ENCODE data around the gene ARPC5. TPM values are rescaled to one million over a fixed set of nuclear protein-coding genes. Genes with fewer than 3 reads are reported as not detected.
A peak's percentile ranks its signal among the peaks of the same experiment; 100 is the strongest.

The ARPC5 gene
- total and polyA plus RNA-seq, 10 of the 15 experiments (the other 5 are each of a cell fraction or from before 2014, with no cell fraction given), result 238 to 784 (median 309) TPM

DNA sequence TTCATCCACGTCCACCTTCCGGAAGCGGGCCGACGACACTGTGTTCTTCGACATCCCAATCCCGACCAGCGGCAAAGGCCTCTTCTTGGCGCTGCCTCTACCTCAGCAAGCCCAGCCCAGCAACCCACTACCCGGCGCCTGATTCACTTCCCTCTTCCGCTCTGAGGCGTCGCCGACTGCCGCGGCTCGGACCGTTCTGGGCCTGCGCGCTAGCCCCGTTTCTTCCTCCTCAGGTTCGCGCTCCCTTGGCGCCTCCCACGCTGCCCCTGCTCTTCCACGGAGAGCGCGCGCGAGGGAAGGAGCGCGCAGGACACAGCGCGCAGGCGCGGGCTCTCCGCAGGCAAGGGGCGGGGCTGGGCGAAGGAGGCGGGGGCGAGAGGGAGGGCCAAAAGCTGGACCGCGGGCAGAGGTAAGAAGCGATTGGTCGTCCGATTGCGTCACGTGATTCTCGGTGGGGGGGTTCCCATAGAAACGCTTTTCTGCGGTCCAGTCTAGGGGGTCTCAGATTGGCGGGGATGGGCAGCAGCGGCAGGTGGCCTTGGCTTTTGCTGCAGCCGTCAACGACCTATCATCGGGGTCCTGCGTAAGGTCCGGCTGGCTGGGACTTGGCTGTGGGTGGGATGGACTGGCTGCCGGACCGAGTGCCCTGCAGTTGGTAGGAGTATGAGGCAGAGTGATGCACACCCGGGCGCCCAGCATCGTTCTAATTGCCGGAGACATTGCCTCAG is at the start of gene ARPC5 (continued):
- TF ChIP-seq, protein P1, sequence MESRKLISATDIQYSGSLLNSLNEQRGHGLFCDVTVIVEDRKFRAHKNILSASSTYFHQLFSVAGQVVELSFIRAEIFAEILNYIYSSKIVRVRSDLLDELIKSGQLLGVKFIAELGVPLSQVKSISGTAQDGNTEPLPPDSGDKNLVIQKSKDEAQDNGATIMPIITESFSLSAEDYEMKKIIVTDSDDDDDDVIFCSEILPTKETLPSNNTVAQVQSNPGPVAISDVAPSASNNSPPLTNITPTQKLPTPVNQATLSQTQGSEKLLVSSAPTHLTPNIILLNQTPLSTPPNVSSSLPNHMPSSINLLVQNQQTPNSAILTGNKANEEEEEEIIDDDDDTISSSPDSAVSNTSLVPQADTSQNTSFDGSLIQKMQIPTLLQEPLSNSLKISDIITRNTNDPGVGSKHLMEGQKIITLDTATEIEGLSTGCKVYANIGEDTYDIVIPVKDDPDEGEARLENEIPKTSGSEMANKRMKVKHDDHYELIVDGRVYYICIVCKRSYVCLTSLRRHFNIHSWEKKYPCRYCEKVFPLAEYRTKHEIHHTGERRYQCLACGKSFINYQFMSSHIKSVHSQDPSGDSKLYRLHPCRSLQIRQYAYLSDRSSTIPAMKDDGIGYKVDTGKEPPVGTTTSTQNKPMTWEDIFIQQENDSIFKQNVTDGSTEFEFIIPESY (IDR thresholded peaks at IDR 0.05), result no peak
- TF ChIP-seq, protein P2, sequence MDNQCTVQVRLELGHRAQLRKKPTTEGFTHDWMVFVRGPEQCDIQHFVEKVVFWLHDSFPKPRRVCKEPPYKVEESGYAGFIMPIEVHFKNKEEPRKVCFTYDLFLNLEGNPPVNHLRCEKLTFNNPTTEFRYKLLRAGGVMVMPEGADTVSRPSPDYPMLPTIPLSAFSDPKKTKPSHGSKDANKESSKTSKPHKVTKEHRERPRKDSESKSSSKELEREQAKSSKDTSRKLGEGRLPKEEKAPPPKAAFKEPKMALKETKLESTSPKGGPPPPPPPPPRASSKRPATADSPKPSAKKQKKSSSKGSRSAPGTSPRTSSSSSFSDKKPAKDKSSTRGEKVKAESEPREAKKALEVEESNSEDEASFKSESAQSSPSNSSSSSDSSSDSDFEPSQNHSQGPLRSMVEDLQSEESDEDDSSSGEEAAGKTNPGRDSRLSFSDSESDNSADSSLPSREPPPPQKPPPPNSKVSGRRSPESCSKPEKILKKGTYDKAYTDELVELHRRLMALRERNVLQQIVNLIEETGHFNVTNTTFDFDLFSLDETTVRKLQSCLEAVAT (IDR thresholded peaks at IDR 0.05), result peak; percentile 35; the same call in 1 of the 2 replicates
- peak; percentile 93 for TF ChIP-seq POLR2A (IDR thresholded peaks at IDR 0.05; ENCODE audit: low read depth, low read length)
- TF ChIP-seq POLR2AphosphoS5 (IDR thresholded peaks at IDR 0.05; ENCODE audit: low read length), result peak; percentile 97
- TF ChIP-seq SP1 (IDR thresholded peaks at IDR 0.05; ENCODE audit: low read depth, low read length), result no peak
- no peak for TF ChIP-seq FOXK2 (IDR thresholded peaks at IDR 0.05)
- TF ChIP-seq CHD2 (IDR thresholded peaks at IDR 0.05; ENCODE audit: borderline replicate concordance, low read depth, low read length), result 0 out of 2 replicates have a peak, but pooled peaks have one; percentile 12
- no peak for TF ChIP-seq CBX5 (IDR thresholded peaks at IDR 0.05; ENCODE audit: low read depth)
- TF ChIP-seq MXI1 (IDR thresholded peaks at IDR 0.05; ENCODE audit: low read depth, low read length), result no peak; the same call in 1 of the 2 replicates
- TF ChIP-seq RBBP5 (conservative IDR thresholded peaks at IDR 0.05), result no peak
- TF ChIP-seq, protein P3, sequence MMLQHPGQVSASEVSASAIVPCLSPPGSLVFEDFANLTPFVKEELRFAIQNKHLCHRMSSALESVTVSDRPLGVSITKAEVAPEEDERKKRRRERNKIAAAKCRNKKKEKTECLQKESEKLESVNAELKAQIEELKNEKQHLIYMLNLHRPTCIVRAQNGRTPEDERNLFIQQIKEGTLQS (IDR thresholded peaks at IDR 0.05; ENCODE audit: borderline replicate concordance, extremely low read depth, low read depth, low read length), result peak; percentile 81; the same call in 1 of the 2 replicates
- no peak for TF ChIP-seq KAT2A (conservative IDR thresholded peaks at IDR 0.05; ENCODE audit: control insufficient read depth, low read depth, low read length)
- TF ChIP-seq, protein P4, sequence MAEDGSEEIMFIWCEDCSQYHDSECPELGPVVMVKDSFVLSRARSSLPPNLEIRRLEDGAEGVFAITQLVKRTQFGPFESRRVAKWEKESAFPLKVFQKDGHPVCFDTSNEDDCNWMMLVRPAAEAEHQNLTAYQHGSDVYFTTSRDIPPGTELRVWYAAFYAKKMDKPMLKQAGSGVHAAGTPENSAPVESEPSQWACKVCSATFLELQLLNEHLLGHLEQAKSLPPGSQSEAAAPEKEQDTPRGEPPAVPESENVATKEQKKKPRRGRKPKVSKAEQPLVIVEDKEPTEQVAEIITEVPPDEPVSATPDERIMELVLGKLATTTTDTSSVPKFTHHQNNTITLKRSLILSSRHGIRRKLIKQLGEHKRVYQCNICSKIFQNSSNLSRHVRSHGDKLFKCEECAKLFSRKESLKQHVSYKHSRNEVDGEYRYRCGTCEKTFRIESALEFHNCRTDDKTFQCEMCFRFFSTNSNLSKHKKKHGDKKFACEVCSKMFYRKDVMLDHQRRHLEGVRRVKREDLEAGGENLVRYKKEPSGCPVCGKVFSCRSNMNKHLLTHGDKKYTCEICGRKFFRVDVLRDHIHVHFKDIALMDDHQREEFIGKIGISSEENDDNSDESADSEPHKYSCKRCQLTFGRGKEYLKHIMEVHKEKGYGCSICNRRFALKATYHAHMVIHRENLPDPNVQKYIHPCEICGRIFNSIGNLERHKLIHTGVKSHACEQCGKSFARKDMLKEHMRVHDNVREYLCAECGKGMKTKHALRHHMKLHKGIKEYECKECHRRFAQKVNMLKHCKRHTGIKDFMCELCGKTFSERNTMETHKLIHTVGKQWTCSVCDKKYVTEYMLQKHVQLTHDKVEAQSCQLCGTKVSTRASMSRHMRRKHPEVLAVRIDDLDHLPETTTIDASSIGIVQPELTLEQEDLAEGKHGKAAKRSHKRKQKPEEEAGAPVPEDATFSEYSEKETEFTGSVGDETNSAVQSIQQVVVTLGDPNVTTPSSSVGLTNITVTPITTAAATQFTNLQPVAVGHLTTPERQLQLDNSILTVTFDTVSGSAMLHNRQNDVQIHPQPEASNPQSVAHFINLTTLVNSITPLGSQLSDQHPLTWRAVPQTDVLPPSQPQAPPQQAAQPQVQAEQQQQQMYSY (CRISPR knock-in tag; IDR thresholded peaks at IDR 0.05), result no peak
- TF ChIP-seq ETV6 (conservative IDR thresholded peaks at IDR 0.05 in 1 of 2, IDR thresholded peaks at IDR 0.05 in 1 of 2; ENCODE audit: borderline replicate concordance in 1 of 2, low read depth in 1 of 2), result no peak
- no peak for TF ChIP-seq ZSCAN29 (IDR thresholded peaks at IDR 0.05)
- TF ChIP-seq CREB1 (IDR thresholded peaks at IDR 0.05; ENCODE audit: low read depth), result peak; percentile 49; the same call in 1 of the 2 replicates
- TF ChIP-seq RUNX3 (IDR thresholded peaks at IDR 0.05; ENCODE audit: low read length), result peak; percentile 72
- TF ChIP-seq, protein P5, sequence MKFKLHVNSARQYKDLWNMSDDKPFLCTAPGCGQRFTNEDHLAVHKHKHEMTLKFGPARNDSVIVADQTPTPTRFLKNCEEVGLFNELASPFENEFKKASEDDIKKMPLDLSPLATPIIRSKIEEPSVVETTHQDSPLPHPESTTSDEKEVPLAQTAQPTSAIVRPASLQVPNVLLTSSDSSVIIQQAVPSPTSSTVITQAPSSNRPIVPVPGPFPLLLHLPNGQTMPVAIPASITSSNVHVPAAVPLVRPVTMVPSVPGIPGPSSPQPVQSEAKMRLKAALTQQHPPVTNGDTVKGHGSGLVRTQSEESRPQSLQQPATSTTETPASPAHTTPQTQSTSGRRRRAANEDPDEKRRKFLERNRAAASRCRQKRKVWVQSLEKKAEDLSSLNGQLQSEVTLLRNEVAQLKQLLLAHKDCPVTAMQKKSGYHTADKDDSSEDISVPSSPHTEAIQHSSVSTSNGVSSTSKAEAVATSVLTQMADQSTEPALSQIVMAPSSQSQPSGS (IDR thresholded peaks at IDR 0.05; ENCODE audit: low read length), result no peak
- no peak for TF ChIP-seq STAT3 (IDR thresholded peaks at IDR 0.05; ENCODE audit: low read depth, low read length)
- no peak for TF ChIP-seq NFXL1 (IDR thresholded peaks at IDR 0.05; ENCODE audit: borderline replicate concordance)
- TF ChIP-seq PML (IDR thresholded peaks at IDR 0.05; ENCODE audit: low read length), result peak; percentile 85; the same call in 1 of the 2 replicates

Data from GM12878 (cell line).